ENCODE data around the gene ATP2B2. TPM values are rescaled to one million over a fixed set of nuclear protein-coding genes. Genes with fewer than 3 reads are reported as not detected.

The ATP2B2 gene
- total RNA-seq, 1 donor from 2014 or later, result 0.09 TPM

DNA sequence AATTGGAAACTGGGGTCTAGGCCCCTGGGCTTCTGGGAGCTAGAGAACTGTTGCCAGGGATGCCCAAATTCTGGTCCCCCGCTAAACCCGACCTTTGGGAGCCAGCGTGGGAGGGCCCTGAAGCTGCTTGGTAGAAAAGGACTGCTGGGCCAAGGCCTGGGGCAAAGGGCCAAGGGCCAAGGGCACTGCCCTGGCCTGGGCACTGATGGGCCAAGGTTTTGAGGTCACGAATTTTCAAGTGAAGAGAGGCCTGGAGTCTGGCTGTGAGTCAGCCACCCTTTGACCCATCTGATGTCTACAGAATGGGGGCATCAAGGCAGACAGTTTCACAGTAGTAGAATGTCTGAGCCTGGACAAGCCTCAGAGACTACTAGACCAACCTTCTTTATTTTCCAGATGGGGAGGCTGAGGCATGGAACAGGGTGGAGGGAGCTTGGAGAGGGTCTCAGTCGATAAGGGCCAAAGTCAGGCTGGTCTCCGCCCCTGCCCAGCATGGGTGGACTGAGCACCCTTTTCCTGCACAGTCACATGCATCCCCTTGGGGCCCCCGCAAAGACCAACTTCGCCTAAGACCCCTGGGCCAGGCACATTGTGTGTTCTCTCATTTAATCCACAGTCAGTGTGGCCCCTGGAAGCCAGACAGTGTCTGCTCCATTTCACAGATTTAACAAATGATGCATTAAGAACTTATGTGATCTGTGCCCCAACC, 66.3 kb downstream of the ATP2B2 start:
- Histone ChIP-seq H3K4me1 (no peaks in the 10 kb centered on the region), H3K36me3 (no peaks in the 10 kb centered on the region), H3K27ac (no peak overlapping the region), H3K27me3 (ENCODE audit: low read depth) (no peaks in the 10 kb centered on the region), H3K9me3 (no peaks in the 10 kb centered on the region), H3K4me3 (no peak overlapping the region)
- no peak for ATAC-seq
- no peak for DNase-seq
- no peak for TF ChIP-seq CTCF (IDR thresholded peaks at IDR 0.05)
- intact Hi-C loops (cut with DNase I), result no loop called here

DNA sequence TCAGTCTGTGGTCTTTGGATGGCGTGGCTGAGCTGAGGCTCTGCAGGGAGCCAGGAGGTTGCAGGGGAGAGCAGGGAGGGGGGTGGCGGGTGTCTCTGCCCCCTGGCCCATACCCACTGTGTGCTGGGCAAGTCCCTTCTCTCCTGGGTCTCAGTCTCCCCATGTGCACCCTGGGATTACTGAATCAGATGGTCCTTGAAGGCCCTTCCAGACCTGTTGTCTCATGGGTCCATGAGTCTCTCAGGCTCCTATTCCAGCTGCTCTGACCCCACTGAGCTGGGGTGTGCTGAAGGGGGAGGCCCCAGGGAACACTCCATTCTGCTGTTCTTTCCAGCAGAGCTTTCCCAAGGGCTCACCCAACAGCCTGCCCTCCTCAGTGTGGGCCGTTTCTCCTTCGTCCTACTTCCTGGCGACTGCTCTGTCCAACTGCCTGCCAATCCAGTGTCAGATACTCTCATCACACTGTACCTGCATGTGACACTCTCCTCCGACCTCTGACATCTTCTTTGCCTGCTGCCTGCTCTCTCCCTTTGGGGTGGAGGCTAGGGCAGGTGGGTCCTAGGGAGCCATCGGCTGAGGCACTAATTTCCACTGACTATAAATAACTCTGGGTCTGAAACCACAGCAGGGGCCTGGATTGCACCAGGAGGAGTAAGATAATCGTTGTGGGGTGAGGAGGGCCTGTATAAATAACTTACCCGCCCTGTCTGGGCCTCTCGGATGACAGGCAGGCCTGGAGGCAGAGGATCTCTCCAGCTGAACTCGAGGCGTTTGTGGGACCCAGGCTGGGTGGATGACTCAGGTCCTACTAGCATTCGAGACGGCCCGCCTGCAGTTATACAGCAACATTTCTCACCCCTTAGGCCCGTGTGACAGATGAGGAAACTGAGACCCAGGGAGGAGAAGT, 67.1 kb downstream of the ATP2B2 start:
- H3K9me3 ChIP-seq, result no peaks in the 10 kb centered on the region
- H3K27me3 ChIP-seq (ENCODE audit: low read depth), result no peaks in the 10 kb centered on the region
- ATAC-seq (no peak), DNase-seq (no peak)
- no peak overlapping the region for H3K27ac ChIP-seq
- H3K4me1 ChIP-seq, result no peaks in the 10 kb centered on the region
- intact Hi-C loops (cut with DNase I), result no loop called here
- no peaks in the 10 kb centered on the region for H3K36me3 ChIP-seq
- TF ChIP-seq CTCF (IDR thresholded peaks at IDR 0.05), result no peak
- no peak overlapping the region for H3K4me3 ChIP-seq

GRCh38 chr3:10437272-10437994, 68.0 kb downstream of the ATP2B2 start:
- no peak for TF ChIP-seq CTCF (IDR thresholded peaks at IDR 0.05)
- intact Hi-C loops (cut with DNase I), result no loop called here
- Histone ChIP-seq H3K4me1 (no peaks in the 10 kb centered on the region), H3K4me3 (no peak overlapping the region), H3K27ac (no peak overlapping the region), H3K27me3 (ENCODE audit: low read depth) (no peaks in the 10 kb centered on the region), H3K9me3 (no peaks in the 10 kb centered on the region), H3K36me3 (no peaks in the 10 kb centered on the region)
- peak; percentile 37 to 42 for ATAC-seq
- DNase-seq, result no peak

DNA sequence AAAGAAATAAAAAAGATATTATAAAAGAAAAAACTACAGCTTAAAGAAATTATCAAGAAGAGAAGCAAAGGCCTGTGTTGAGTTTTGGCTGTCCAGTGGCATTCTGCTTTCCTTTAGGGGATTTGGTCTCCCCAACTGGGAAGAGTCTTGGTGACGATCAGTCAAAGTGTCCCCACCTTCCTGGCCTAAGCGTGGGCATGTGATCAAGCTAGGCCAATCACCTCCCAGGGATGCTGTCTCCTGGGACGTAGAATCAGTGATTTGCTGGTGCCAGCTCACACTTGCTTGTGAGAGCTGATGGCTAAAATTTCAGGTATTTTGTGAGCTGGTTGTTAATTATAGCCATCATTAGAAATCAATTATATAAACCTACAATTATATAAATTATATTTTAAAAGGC, 69.5 kb downstream of the ATP2B2 start:
- intact Hi-C loops (cut with DNase I), result no loop called here
- ATAC-seq, result no peak
- no peak for DNase-seq

More for the DNA sequence above, 69.5 kb downstream of the ATP2B2 start:
- H3K36me3 ChIP-seq, result no peaks in the 10 kb centered on the region
- H3K4me1 ChIP-seq, result no peaks in the 10 kb centered on the region
- no peak overlapping the region for H3K4me3 ChIP-seq
- H3K27me3 ChIP-seq (ENCODE audit: low read depth), result no peaks in the 10 kb centered on the region
- H3K27ac ChIP-seq, result no peak overlapping the region
- no peak for TF ChIP-seq CTCF (IDR thresholded peaks at IDR 0.05)
- H3K9me3 ChIP-seq, result no peaks in the 10 kb centered on the region
